ENCODE measurements around the gene CERCAM. TPM values are rescaled to one million over a fixed set of nuclear protein-coding genes. Genes with fewer than 3 reads are reported as not detected.

The CERCAM gene
- total and polyA plus RNA-seq, 2 of the 13 experiments (the other 11 are each of a cell fraction or from before 2014, with no cell fraction given) = 9.0 to 17.1 TPM

DNA sequence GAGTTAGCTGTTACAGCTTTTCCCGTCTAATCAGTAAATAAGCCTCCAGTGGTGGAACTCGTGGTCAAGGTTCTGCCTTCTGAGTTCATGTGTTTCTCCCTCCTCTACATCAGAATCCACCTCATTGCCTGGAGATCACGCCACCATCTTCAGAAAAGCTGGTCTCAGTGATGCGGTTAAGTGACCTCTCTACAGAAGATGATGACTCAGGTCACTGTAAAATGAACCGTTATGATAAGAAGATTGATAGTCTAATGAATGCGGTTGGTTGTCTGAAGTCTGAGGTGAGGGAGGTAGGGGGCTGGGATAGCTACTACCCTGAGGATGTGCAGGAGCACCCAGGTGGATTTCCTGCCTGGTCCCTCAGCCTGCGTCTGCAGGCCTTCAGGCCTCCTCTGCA, 48.4 kb downstream of the CERCAM start (continued):
- TF ChIP-seq, protein P1, sequence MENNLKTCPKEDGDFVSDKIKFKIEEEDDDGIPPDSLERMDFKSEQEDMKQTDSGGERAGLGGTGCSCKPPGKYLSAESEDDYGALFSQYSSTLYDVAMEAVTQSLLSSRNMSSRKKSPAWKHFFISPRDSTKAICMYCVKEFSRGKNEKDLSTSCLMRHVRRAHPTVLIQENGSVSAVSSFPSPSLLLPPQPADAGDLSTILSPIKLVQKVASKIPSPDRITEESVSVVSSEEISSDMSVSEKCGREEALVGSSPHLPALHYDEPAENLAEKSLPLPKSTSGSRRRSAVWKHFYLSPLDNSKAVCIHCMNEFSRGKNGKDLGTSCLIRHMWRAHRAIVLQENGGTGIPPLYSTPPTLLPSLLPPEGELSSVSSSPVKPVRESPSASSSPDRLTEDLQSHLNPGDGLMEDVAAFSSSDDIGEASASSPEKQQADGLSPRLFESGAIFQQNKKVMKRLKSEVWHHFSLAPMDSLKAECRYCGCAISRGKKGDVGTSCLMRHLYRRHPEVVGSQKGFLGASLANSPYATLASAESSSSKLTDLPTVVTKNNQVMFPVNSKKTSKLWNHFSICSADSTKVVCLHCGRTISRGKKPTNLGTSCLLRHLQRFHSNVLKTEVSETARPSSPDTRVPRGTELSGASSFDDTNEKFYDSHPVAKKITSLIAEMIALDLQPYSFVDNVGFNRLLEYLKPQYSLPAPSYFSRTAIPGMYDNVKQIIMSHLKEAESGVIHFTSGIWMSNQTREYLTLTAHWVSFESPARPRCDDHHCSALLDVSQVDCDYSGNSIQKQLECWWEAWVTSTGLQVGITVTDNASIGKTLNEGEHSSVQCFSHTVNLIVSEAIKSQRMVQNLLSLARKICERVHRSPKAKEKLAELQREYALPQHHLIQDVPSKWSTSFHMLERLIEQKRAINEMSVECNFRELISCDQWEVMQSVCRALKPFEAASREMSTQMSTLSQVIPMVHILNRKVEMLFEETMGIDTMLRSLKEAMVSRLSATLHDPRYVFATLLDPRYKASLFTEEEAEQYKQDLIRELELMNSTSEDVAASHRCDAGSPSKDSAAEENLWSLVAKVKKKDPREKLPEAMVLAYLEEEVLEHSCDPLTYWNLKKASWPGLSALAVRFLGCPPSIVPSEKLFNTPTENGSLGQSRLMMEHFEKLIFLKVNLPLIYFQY (CRISPR knock-in tag; IDR thresholded peaks at IDR 0.05; ENCODE audit: borderline replicate concordance) = no peak
- no peak for TF ChIP-seq CHD4 (IDR thresholded peaks at IDR 0.05; ENCODE audit: borderline replicate concordance, low read length)
- TF ChIP-seq, protein P2, sequence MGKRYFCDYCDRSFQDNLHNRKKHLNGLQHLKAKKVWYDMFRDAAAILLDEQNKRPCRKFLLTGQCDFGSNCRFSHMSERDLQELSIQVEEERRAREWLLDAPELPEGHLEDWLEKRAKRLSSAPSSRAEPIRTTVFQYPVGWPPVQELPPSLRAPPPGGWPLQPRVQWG (CRISPR knock-in tag; IDR thresholded peaks at IDR 0.05; ENCODE audit: borderline replicate concordance, low read depth) = no peak
- TF ChIP-seq ZNF879 (CRISPR knock-in tag; IDR thresholded peaks at IDR 0.05) = no peak
- TF ChIP-seq SIN3A (IDR thresholded peaks at IDR 0.05; ENCODE audit: borderline replicate concordance, low read depth, low read length) = no peak
- TF ChIP-seq PPARG (CRISPR knock-in tag; conservative IDR thresholded peaks at IDR 0.05) = no peak

DNA sequence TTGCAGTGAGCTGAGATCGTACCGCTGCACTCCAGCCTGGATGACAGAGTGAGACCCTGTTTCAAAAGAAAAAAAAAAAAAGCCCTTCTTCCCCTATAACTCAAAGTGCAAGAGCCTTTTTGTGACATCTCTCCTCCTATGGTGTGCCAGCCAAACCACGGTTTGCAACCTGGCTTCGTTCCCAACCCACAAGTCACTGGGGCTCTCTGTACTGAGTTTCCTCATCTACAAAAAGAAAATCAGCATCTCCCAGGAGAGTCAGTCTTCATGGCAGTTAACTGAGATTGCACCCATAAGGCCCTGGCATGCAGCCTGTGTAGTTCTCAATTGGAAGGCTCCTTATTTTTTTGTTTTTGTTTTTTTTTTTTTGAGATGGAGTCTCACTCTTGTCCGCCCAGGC, 49.9 kb downstream of the CERCAM start:
- ATAC-seq (no peak), FAIRE-seq (no peak), DNase-seq (ENCODE audit: low spot score) (no peak)
- TF ChIP-seq, protein P3, sequence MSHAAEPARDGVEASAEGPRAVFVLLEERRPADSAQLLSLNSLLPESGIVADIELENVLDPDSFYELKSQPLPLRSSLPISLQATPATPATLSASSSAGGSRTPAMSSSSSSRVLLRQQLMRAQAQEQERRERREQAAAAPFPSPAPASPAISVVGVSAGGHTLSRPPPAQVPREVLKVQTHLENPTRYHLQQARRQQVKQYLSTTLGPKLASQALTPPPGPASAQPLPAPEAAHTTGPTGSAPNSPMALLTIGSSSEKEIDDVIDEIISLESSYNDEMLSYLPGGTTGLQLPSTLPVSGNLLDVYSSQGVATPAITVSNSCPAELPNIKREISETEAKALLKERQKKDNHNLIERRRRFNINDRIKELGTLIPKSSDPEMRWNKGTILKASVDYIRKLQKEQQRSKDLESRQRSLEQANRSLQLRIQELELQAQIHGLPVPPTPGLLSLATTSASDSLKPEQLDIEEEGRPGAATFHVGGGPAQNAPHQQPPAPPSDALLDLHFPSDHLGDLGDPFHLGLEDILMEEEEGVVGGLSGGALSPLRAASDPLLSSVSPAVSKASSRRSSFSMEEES (CRISPR knock-in tag; IDR thresholded peaks at IDR 0.05) = no peak
- TF ChIP-seq MED13 (CRISPR knock-in tag; IDR thresholded peaks at IDR 0.05) = no peak
- no TSS peak for BruUV-seq (replicated peaks)
- no peak overlapping the region for H3K4me2 ChIP-seq (ENCODE audit: low read depth, low read length)
- intact Hi-C loops (cut with micrococcal nuclease; ENCODE audit: unreplicated experiment) = no loop called here
- no peaks in the 10 kb centered on the region for H3K27me3 ChIP-seq (ENCODE audit: control insufficient read depth in 1 of 2, insufficient read depth in 2 of 2, low read length in 2 of 2)
- 91% methylated on average over 5 of the region's 5 CpGs for WGBS (ENCODE audit: low lambda C conversion rate)
- CTCF ChIA-PET (ENCODE audit: low intra/inter-chr PET ratio, low total read pairs) = no interaction called here
- no peak overlapping the region for H3K9ac ChIP-seq (ENCODE audit: insufficient read depth, low read depth, low read length)
- H3K4me1 ChIP-seq (ENCODE audit: insufficient read depth, low read length) = no peaks in the 10 kb centered on the region
- peaks cover 6 to 30% of the 10 kb centered on the region in 2 experiments; a peak in 3 of 5 replicates for H3K36me3 ChIP-seq (replicated peaks in 1 of 2; ENCODE audit: control insufficient read depth in 1 of 2, insufficient read depth in 2 of 2, low read length in 2 of 2)
- no peaks in the 10 kb centered on the region for H4K20me1 ChIP-seq (ENCODE audit: insufficient read depth, low read length)
- POLR2A ChIA-PET = no interaction called here
- no peaks in the 10 kb centered on the region for H3K79me2 ChIP-seq (ENCODE audit: insufficient read depth, low read length)
- in situ Hi-C loops (cut with HindIII; ENCODE audit: extremely low pct_ligation_motif_present, low pct_unique_long_range_greater_than_20kb) = no loop called here
- no peaks in the 10 kb centered on the region for H3K9me3 ChIP-seq (ENCODE audit: low read length)
- no peak overlapping the region for H2AFZ ChIP-seq (ENCODE audit: low read length)
- H3K27ac ChIP-seq (ENCODE audit: extremely low read length, insufficient read depth, low read length) = no peak overlapping the region
- H3K4me3 ChIP-seq (replicated peaks in 1 of 3; ENCODE audit: insufficient read depth in 1 of 3, low read depth in 2 of 3, low read length in 3 of 3) = no peak overlapping the region

Measured in HepG2 (cell line).